ENCODE measurements around the gene FAM83E.

The FAM83E gene

DNA sequence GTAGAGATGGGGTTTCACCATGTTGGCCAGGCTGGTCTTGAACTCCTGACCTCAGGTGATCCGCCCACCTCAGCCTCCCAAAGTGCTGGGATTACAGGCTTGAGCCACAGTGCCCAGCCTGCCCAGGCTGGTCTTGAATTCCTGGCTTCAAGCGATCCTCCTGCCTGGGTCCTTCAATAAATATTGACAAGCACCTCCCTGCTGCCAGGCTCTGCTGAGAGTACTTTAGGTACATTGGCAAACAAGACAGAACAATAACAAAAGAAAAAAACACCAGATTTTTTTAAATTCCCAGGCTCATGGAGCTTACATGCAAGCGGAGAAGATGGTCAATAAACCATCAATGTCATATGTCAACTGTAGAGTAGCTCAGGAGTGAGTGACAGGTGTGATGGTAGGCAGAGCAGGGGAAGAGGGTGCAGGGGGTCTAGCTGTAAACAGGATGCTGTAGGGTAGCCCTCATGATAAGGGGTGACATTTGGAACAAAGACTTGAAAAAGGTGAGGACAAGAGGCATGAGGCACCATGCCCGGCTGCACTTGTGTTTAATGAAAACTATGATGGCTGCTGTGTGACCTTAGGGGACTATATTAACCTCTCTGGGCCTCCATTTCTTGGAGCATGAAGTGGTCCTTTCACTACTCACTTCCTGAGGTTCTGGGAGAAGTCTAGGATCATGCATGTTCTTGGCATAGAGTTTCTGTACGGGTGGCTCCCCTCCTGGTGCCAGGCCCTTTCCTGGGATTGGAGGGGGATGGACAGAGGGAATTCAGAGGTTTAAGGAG, 43.3 kb downstream of the FAM83E start:
- DNase-seq: no peak

DNA sequence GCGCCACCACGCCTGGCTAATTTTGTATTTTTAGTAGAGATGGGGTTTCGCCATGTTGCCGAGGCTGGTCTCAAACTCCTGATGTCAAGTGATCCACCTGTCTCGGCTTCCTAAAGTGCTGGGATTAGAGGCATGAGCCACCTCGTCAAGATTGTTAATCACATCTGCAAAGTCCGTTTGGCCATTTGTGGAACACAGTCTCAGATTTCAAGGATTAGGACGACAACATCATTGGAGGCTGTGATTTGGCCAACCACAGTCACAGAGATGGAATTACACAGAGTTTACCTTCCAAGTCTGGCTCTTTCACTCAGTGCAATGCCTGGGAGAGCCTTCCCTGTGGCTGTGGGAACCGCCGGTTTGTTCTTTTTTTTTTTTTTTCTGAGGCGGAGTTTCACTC, 45.1 kb downstream of the FAM83E start:
- DNase-seq: no peak

DNA sequence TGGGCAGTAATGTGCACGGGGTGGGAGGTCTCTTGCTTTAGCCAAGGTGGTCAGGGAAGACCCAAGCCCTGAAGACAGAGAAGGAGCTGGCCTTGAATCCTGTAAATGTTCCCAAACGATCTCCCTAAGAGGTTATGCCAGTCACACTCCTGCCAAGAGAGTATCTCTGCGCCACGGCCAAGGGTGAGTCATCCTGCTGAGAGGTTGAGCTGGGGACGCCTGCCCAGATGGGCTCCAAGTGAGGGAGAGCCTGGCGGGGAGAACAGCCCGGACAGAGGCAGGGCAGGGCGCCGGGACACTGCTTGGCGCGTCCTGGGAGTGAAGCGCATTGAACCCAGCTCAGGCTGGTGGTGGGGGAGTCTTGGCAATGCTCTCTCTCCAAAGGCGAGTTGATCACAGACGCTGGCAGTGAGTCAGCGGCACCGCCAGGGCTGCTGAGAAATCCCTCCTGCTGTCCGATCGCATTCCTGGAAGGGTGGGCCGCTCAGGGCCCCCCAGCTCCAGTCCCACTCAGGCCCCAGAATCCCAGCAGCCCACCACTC, 46.5 kb downstream of the FAM83E start:
- no peak for DNase-seq

GRCh38 chr19:48565090-48565489, 49.8 kb downstream of the FAM83E start:
- no peak for DNase-seq

Data from activated CD4-positive, alpha-beta T cell treated with anti-CD3 and anti-CD28 coated beads, Interleukin-10, Interleukin-2, amounts not matched to agents 100 ng/mL and 50 ng/mL, durations not matched to agents 16 hours and 8 hours (primary cell).